ENCODE data around the gene NCKAP5. TPM values are rescaled to one million over a fixed set of nuclear protein-coding genes. Genes with fewer than 3 reads are reported as not detected.

NCKAP5 gene
- total and polyA plus RNA-seq, 8 donors = 4.0 to 22.1 (median 14.4) TPM

GRCh38 chr2:132760405-132760804 is 807.9 kb downstream of the NCKAP5 start:
- Histone ChIP-seq H3K9me3 (peaks cover 0 to 13% of the 10 kb centered on the region in 2 donors), H3K36me3 (no peaks in the 10 kb centered on the region), H3K27me3 (no peaks in the 10 kb centered on the region), H3K4me3 (no peak overlapping the region), H3K27ac (no peak overlapping the region), H3K4me1 (no peaks in the 10 kb centered on the region)
- TF ChIP-seq CTCF (IDR thresholded peaks at IDR 0.05) = no peak
- ATAC-seq = no peak
- intact Hi-C loops (cut with DNase I) = no loop called here
- no peak for DNase-seq

- H3K4me3 ChIP-seq = no peak overlapping the region
- ATAC-seq = no peak
- H3K4me1 ChIP-seq = no peaks in the 10 kb centered on the region
- H3K27me3 ChIP-seq = no peaks in the 10 kb centered on the region
- peaks cover 0 to 13% of the 10 kb centered on the region in 2 donors for H3K9me3 ChIP-seq
- H3K36me3 ChIP-seq = no peaks in the 10 kb centered on the region
- no peak for TF ChIP-seq CTCF (IDR thresholded peaks at IDR 0.05)
- no peak overlapping the region for H3K27ac ChIP-seq
- intact Hi-C loops (cut with DNase I) = no loop called here
- DNase-seq = no peak
Observed at GRCh38 chr2:132758995-132759394, 809.3 kb downstream of the NCKAP5 start.

DNA sequence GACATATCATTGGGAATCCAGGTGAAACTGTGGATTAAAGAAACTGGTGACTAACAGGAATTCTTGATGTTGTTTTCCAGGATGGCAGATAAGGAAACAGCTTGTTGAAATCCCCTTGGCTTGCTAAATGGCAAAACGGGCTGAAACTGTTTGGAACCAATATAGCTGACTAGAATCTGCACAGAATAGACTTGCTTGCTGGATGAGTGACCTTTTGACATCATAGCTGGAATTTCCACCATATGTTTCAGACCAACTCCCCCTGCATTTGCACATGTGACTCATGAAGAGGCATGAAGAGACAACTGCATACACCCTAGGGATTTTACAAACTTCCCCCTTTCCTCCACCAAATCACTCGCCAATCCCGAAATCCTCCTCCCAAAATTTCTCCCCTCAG is 810.6 kb downstream of the NCKAP5 start:
- no peak for ATAC-seq
- DNase-seq = no peak
- no peaks in the 10 kb centered on the region for H3K4me1 ChIP-seq
- intact Hi-C loops (cut with DNase I) = no loop called here
- peaks cover 0 to 13% of the 10 kb centered on the region in 2 donors for H3K9me3 ChIP-seq
- no peaks in the 10 kb centered on the region for H3K27me3 ChIP-seq
- no peaks in the 10 kb centered on the region for H3K36me3 ChIP-seq
- no peak overlapping the region for H3K27ac ChIP-seq
- no peak for TF ChIP-seq CTCF (IDR thresholded peaks at IDR 0.05)
- H3K4me3 ChIP-seq = no peak overlapping the region

- H3K9me3 ChIP-seq = peaks cover 0 to 13% of the 10 kb centered on the region in 2 donors
- no peaks in the 10 kb centered on the region for H3K36me3 ChIP-seq
- H3K27me3 ChIP-seq = no peaks in the 10 kb centered on the region
- ATAC-seq (no peak), DNase-seq (no peak)
- no peak overlapping the region for H3K27ac ChIP-seq
- TF ChIP-seq CTCF (IDR thresholded peaks at IDR 0.05) = no peak
- no peak overlapping the region for H3K4me3 ChIP-seq
- H3K4me1 ChIP-seq = no peaks in the 10 kb centered on the region
- intact Hi-C loops (cut with DNase I) = no loop called here
Observed at GRCh38 chr2:132757002-132757589, 811.2 kb downstream of the NCKAP5 start.

GRCh38 chr2:132754867-132755472 is 813.3 kb downstream of the NCKAP5 start:
- Histone ChIP-seq H3K9me3 (peaks cover 0 to 11% of the 10 kb centered on the region in 2 donors), H3K27ac (no peak overlapping the region), H3K4me3 (no peak overlapping the region), H3K36me3 (no peaks in the 10 kb centered on the region), H3K27me3 (no peaks in the 10 kb centered on the region), H3K4me1 (no peaks in the 10 kb centered on the region)
- no peak for TF ChIP-seq CTCF (IDR thresholded peaks at IDR 0.05)
- no peak for DNase-seq
- intact Hi-C loops (cut with DNase I) = no loop called here
- ATAC-seq = no peak
